Neutrophil (primary cell): ENCODE results near the gene CPXM2.

Source experiments
- H3K27ac ChIP-seq: fragments of 200-600 bp; sonication (generic); 2 replicates; pipeline ENCODE4 v1.5.1; 2016; ENCODE audit warnings: mild to moderate bottlenecking, moderate library complexity
- H3K27me3 ChIP-seq: fragments of 200-600 bp; sonication (generic); 2 replicates; pipeline ENCODE4 v1.6.0; 2016; ENCODE audit warnings: mild to moderate bottlenecking
- H3K36me3 ChIP-seq: fragments of 200-600 bp; sonication (generic); 2 replicates; pipeline ENCODE4 v1.5.1; 2017
- H3K4me1 ChIP-seq, 2 experiments: fragments of 200-600 bp in 1 of 2; sonication (generic) in 1 of 2; 1 replicate in 1 of 2; 2 replicates in 1 of 2; pipeline versions ENCODE4 v1.5.1 to v1.6.1; 2013 to 2016; ENCODE audit warnings: low read depth in 1 of 2, low read length in 1 of 2, mild to moderate bottlenecking in 1 of 2, moderate library complexity in 1 of 2; ENCODE audit not compliant: control insufficient read depth in 1 of 2, insufficient read depth in 1 of 2
- H3K4me3 ChIP-seq, 2 experiments: fragments of 200-600 bp in 1 of 2; sonication (generic) in 1 of 2; 1 replicate in 1 of 2; 2 replicates in 1 of 2; pipeline ENCODE4 v1.5.1; 2013 to 2016; ENCODE audit warnings: low read depth in 1 of 2, low read length in 1 of 2, mild to moderate bottlenecking in 1 of 2, moderate library complexity in 1 of 2
- H3K9me3 ChIP-seq: fragments of 200-600 bp; sonication (generic); 2 replicates; pipeline ENCODE4 v1.5.1; 2016
- CTCF ChIP-seq: fragments of 200-600 bp; sonication (generic); IDR thresholded peaks from 2 replicates; pipeline ENCODE4 v1.5.1; 2016; ENCODE audit warnings: antibody characterized with exemption

Gene CPXM2

DNA sequence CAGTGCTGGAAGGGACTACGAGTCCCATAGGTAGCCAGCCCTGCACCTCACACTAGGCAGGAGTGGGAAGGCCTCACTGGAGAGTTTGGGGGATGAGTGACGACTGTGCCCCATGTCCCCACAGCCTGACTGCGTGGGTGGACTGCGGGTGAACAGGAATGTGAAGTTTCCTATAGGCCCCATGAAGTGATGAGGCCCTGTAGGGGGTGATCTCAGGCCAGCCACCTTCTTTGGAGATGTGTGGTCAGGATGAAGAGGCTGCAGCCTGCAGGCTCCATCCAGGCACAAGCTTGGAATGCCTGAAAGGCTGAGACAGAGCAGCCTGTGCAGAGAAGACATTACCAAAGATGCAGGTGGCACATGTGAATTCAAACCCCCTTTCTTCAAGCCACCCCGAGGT lies 94.9 kb downstream of the CPXM2 start:
- H3K27ac ChIP-seq, result no peak overlapping the region

DNA sequence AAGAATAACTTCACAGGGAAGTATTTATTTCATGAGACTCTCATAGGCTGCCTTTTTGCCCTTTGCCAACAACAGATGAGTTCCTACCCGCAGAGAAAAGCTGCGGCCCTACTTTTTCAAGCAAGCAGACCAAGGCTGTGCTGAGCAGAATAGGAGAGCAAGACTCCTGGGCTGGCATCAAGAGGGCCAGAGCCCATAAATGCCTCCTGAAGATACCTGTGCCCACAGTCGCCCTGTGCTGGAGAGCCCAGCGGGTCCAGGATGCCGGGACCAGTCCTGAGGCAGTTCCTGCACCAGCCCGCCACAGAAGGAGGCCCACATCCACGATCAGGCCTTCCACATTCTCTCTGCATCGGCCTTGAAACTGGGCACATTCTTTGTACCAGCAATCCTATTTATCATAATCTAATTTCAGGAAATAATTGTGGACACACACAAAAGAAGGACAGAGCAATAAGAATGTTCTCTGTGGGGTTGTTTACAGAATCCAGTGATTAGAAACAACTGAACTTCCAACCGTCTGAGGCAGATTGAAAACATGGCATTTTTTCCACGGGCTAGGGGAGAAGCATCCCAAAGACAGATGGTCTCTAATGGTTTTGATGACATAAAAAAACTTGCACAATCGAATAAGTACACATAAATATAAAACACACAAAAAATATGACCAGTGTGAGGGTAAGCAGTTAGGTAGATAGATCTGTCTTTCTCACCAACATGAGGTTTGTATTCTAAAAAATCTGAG lies 95.6 kb downstream of the CPXM2 start:
- no peak for TF ChIP-seq CTCF
- H3K27me3 ChIP-seq, result peaks cover 10% of the 10 kb centered on the region
- no peaks in the 10 kb centered on the region for H3K4me1 ChIP-seq
- H3K9me3 ChIP-seq, result no peaks in the 10 kb centered on the region
- no peak overlapping the region for H3K27ac ChIP-seq
- no peak overlapping the region for H3K4me3 ChIP-seq
- H3K36me3 ChIP-seq, result no peaks in the 10 kb centered on the region

More for the DNA sequence above, 94.9 kb downstream of the CPXM2 start:
- H3K27me3 ChIP-seq, result peaks cover 15% of the 10 kb centered on the region
- H3K4me3 ChIP-seq, result no peak overlapping the region
- TF ChIP-seq CTCF, result no peak
- H3K36me3 ChIP-seq, result no peaks in the 10 kb centered on the region
- H3K4me1 ChIP-seq, result no peaks in the 10 kb centered on the region
- H3K9me3 ChIP-seq, result no peaks in the 10 kb centered on the region

- Histone ChIP-seq H3K27ac (no peak overlapping the region), H3K4me1 (no peaks in the 10 kb centered on the region), H3K27me3 (peaks cover 3% of the 10 kb centered on the region), H3K9me3 (no peaks in the 10 kb centered on the region), H3K36me3 (no peaks in the 10 kb centered on the region), H3K4me3 (no peak overlapping the region)
- no peak for TF ChIP-seq CTCF
Observed at GRCh38 chr10:123795196-123795780, 96.3 kb downstream of the CPXM2 start.

DNA sequence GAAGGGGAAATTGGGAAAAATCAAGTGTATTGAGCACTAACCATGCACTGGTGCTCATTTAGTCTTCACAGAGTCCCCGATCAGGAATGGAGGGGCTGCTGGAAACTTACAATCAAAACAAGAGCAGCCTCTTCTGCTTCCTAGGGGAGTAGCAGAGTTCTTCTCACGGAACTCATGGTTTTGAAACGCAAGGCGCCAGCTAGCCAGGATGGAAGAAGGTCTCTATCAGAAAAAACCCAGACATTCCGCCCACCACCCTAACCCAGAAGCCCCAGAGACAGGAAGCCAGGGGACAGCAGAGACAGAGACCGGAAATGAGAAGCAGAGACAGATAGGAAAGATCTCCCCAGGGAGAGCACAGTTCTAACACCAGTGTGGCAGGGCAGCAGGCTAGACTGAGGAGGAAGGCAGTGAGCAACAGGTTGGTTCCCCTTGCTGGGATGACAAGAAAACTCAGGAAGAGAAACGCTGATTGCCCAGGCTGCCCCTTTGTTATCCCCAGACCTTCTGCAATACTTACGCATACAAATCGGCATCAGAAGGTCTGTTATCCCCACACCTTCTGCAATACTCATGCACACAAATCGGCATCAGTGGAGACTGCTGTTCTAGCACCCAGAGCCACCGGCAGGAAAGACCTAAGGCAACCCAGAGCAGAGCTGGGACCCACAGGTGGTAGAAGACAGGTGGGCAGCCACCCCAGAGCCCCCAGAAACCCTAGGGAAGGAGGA lies 99.2 kb downstream of the CPXM2 start:
- no peaks in the 10 kb centered on the region for H3K9me3 ChIP-seq
- no peaks in the 10 kb centered on the region for H3K36me3 ChIP-seq
- no peak for TF ChIP-seq CTCF
- no peaks in the 10 kb centered on the region for H3K27me3 ChIP-seq
- no peaks in the 10 kb centered on the region for H3K4me1 ChIP-seq
- H3K4me3 ChIP-seq, result no peak overlapping the region
- no peak overlapping the region for H3K27ac ChIP-seq

GRCh38 chr10:123790132-123790885 lies 101.3 kb downstream of the CPXM2 start:
- no peak for TF ChIP-seq CTCF
- Histone ChIP-seq H3K27me3 (no peaks in the 10 kb centered on the region), H3K9me3 (no peaks in the 10 kb centered on the region), H3K4me1 (no peaks in the 10 kb centered on the region), H3K27ac (no peak overlapping the region), H3K4me3 (no peak overlapping the region), H3K36me3 (no peaks in the 10 kb centered on the region)
